LNCAP (cell line): ENCODE results near the gene NBAS.

Experiments used
- CTCF ChIP-seq: fragments of 450-650 bp; IDR thresholded peaks from 2 replicates; pipeline ENCODE4 v1.5.1; 2017; ENCODE audit warnings: mild to moderate bottlenecking

The NBAS gene

GRCh38 chr2:15191789-15192188, 369.3 kb downstream of the NBAS start:
- no peak for TF ChIP-seq CTCF

GRCh38 chr2:15189216-15189615, 371.9 kb downstream of the NBAS start:
- TF ChIP-seq CTCF: no peak

GRCh38 chr2:15187702-15188101, 373.4 kb downstream of the NBAS start:
- no peak for TF ChIP-seq CTCF

GRCh38 chr2:15186118-15186517, 375.0 kb downstream of the NBAS start:
- TF ChIP-seq CTCF: no peak

- TF ChIP-seq CTCF: no peak
Measured at GRCh38 chr2:15184491-15184890, 376.6 kb downstream of the NBAS start.

- TF ChIP-seq CTCF: no peak
Measured at GRCh38 chr2:15182275-15182674, 378.9 kb downstream of the NBAS start.

- no peak for TF ChIP-seq CTCF
Measured at GRCh38 chr2:15181092-15181745, 379.9 kb downstream of the NBAS start.

GRCh38 chr2:15180379-15180778, 380.8 kb downstream of the NBAS start:
- TF ChIP-seq CTCF: no peak
